ENCODE data around the gene TNS1. TPM values are rescaled to one million over a fixed set of nuclear protein-coding genes. Genes with fewer than 3 reads are reported as not detected.

The TNS1 gene
- total and polyA plus RNA-seq, 4 donors: 46.9 to 64.5 (median 58.1) TPM

Small RNA genes within 50 kb of the gene (small RNA-seq; reads per million reads assigned to genes)
- not detected for gene MIR6809 (ENCODE audit: low replicate concordance)

Other genes with a start within 250 kb of the TNS1 start
- under 1 TPM; 0.06 to 0.10 TPM for gene RUFY4, start 66.3 kb upstream of the TNS1 start, total RNA-seq
- under 1 TPM; 0.32 to 0.67 TPM for gene RUFY4, start 66.3 kb upstream of the TNS1 start, polyA plus RNA-seq (ENCODE audit: insufficient read length in 2 of 2)
- 1 to 10 TPM in 1 of 2 donors, under 1 TPM in 1; 0.06 to 3.3 TPM for gene CXCR2, start 123.0 kb upstream of the TNS1 start, total RNA-seq
- gene CXCR2, start 123.0 kb upstream of the TNS1 start, polyA plus RNA-seq (ENCODE audit: insufficient read length in 2 of 2): under 1 TPM; 0.16 to 0.26 TPM
- gene CXCR1, start 164.0 kb upstream of the TNS1 start, total RNA-seq: under 1 TPM in 1 of 2 donors, not detected in 1; 0.89 TPM
- not detected for gene CXCR1, start 164.0 kb upstream of the TNS1 start, polyA plus RNA-seq (ENCODE audit: insufficient read length in 2 of 2)
- gene ARPC2, start 214.2 kb upstream of the TNS1 start, total RNA-seq: 100 to 1,000 TPM; 163 to 192 TPM
- 100 to 1,000 TPM; 237 to 248 TPM for gene ARPC2, start 214.2 kb upstream of the TNS1 start, polyA plus RNA-seq (ENCODE audit: insufficient read length in 2 of 2)

Data from spinal cord (tissue), 4 donors.